Prostate gland (tissue), 2 donors: ENCODE results near the gene PNRC2.

Experiments used
- POLR2AphosphoS5 ChIP-seq: sonication (generic); formaldehyde crosslinking; IDR thresholded peaks from one replicate; pipeline ENCODE4 v1.6.1; 2017; ENCODE audit warnings: antibody characterized with exemption
- TF ChIP-seq, protein P1 (sequence below), 4 experiments: fragments of 200-600 bp in 2 of 4; fragments of 450-650 bp in 2 of 4; sonication (generic) in 2 of 4; IDR thresholded peaks; 1 replicate in 3 of 4; 2 replicates in 1 of 4; pipeline ENCODE4 v1.5.1; 2016 to 2019; ENCODE audit warnings: antibody characterized with exemption in 4 of 4, mild to moderate bottlenecking in 2 of 4, moderate library complexity in 2 of 4

- TF ChIP-seq, protein P1, sequence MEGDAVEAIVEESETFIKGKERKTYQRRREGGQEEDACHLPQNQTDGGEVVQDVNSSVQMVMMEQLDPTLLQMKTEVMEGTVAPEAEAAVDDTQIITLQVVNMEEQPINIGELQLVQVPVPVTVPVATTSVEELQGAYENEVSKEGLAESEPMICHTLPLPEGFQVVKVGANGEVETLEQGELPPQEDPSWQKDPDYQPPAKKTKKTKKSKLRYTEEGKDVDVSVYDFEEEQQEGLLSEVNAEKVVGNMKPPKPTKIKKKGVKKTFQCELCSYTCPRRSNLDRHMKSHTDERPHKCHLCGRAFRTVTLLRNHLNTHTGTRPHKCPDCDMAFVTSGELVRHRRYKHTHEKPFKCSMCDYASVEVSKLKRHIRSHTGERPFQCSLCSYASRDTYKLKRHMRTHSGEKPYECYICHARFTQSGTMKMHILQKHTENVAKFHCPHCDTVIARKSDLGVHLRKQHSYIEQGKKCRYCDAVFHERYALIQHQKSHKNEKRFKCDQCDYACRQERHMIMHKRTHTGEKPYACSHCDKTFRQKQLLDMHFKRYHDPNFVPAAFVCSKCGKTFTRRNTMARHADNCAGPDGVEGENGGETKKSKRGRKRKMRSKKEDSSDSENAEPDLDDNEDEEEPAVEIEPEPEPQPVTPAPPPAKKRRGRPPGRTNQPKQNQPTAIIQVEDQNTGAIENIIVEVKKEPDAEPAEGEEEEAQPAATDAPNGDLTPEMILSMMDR (IDR thresholded peaks at IDR 0.05) = no peak
- TF ChIP-seq POLR2AphosphoS5 = no peak
These were observed 35.0 kb upstream of the PNRC2 start for GRCh38 chr1:23924601-23925000.
